IMR-90 (cell line): ENCODE measurements around the gene GRIN2A. TPM values are rescaled to one million over a fixed set of nuclear protein-coding genes. Genes with fewer than 3 reads are reported as not detected.

ENCODE experiments used
- ATAC-seq: fragments of 200-7000 bp; cut with Tn5 transposase; 2 replicates; pipeline ENCODE4 v1.9.1; 2020; ENCODE audit warnings: low read depth, mild to moderate bottlenecking, moderate library complexity
- BruUV-seq: library from RNA; stranded (reverse); fragments of 400-500 nt; replicated peaks from 2 replicates; lab custom pipeline; 2021; lab: Mats Ljungman, UMichigan
- CTCF ChIA-PET: fragments of 300-600 bp; formaldehyde crosslinking; extraction: SDS; loops from one replicate; lab custom pipeline; 2021; ENCODE audit warnings: antibody characterized with exemption; lab: Yijun Ruan, JAX
- POLR2A ChIA-PET: fragments of 300-600 bp; sonication (Branson Sonifier 250); formaldehyde crosslinking; loops from one replicate; lab custom pipeline; 2022; ENCODE audit warnings: antibody characterized with exemption; ENCODE audit not compliant: unreplicated experiment; lab: Charles Lee
- DNase-seq: peaks from one replicate; pipeline ENCODE4 v3.0.0; 2013
- H2AFZ ChIP-seq: replicated peaks from 2 replicates; pipeline ENCODE3; 2013; ENCODE audit warnings: low read length, mild to moderate bottlenecking; ENCODE audit not compliant: poor library complexity
- H2AK5ac ChIP-seq: 2 replicates; pipeline ENCODE4 v1.6.1; 2013; ENCODE audit warnings: low read depth, low read length, inconsistent platforms
- H2AK9ac ChIP-seq: replicated peaks from 2 replicates; pipeline ENCODE3; 2013; ENCODE audit warnings: mild to moderate bottlenecking, low read depth, low read length, moderate library complexity; ENCODE audit not compliant: poor library complexity
- H2BK120ac ChIP-seq: 2 replicates; pipeline ENCODE4 v1.6.1; 2013; ENCODE audit warnings: low read depth, low read length, inconsistent platforms
- H2BK15ac ChIP-seq: 3 replicates; pipeline ENCODE4 v1.6.1; 2013; ENCODE audit warnings: low read depth, low read length, inconsistent platforms
- H2BK20ac ChIP-seq: 2 replicates; pipeline ENCODE4 v1.6.1; 2013; ENCODE audit warnings: low read depth, mild to moderate bottlenecking, inconsistent platforms, low read length, moderate library complexity
- H2BK5ac ChIP-seq: 2 replicates; pipeline ENCODE4 v1.6.1; 2013; ENCODE audit warnings: mild to moderate bottlenecking, low read depth, low read length, inconsistent platforms; ENCODE audit not compliant: poor library complexity, severe bottlenecking
- H3K14ac ChIP-seq: replicated peaks from 2 replicates; pipeline ENCODE4 v1.6.1; 2013; ENCODE audit warnings: low read depth, low read length, inconsistent platforms
- H3K18ac ChIP-seq: 2 replicates; pipeline ENCODE4 v1.6.1; 2013; ENCODE audit warnings: low read depth, low read length, control low read depth
- H3K23ac ChIP-seq: 2 replicates; pipeline ENCODE4 v1.6.1; 2013; ENCODE audit warnings: low read depth, low read length, inconsistent platforms
- H3K27ac ChIP-seq: 2 replicates; pipeline ENCODE4 v1.5.1; 2013; ENCODE audit warnings: mild to moderate bottlenecking, control low read depth, low read length; ENCODE audit not compliant: insufficient read depth
- H3K27me3 ChIP-seq: 2 replicates; pipeline ENCODE4 v1.6.1; 2013; ENCODE audit warnings: low read length; ENCODE audit not compliant: control insufficient read depth, insufficient read depth
- H3K36me3 ChIP-seq: 2 replicates; pipeline ENCODE4 v1.6.1; 2013; ENCODE audit warnings: low read length, mixed read lengths; ENCODE audit not compliant: control insufficient read depth, insufficient read depth
- H3K4ac ChIP-seq: 2 replicates; pipeline ENCODE4 v1.6.1; 2013; ENCODE audit warnings: low read depth, low read length, inconsistent platforms
- H3K4me1 ChIP-seq: 2 replicates; pipeline ENCODE4 v1.6.1; 2013; ENCODE audit warnings: low read length, mixed read lengths; ENCODE audit not compliant: control insufficient read depth, insufficient read depth
- H3K4me2 ChIP-seq: 2 replicates; pipeline ENCODE4 v1.6.1; 2013; ENCODE audit warnings: low read depth, mild to moderate bottlenecking, control low read depth, low read length, moderate library complexity
- H3K4me3 ChIP-seq: 2 replicates; pipeline ENCODE4 v1.5.1; 2013; ENCODE audit warnings: low read depth, mild to moderate bottlenecking, control low read depth, low read length, moderate library complexity; ENCODE audit not compliant: insufficient read depth
- H3K56ac ChIP-seq: 2 replicates; pipeline ENCODE4 v1.6.1; 2013; ENCODE audit warnings: low read length, inconsistent platforms; ENCODE audit not compliant: insufficient read depth; ENCODE audit errors: extremely low read depth
- H3K79me1 ChIP-seq, 2 experiments: 2 replicates each; pipeline ENCODE4 v1.6.1; 2013; ENCODE audit warnings: low read length in 2 of 2, inconsistent platforms in 1 of 2, low read depth in 1 of 2
- H3K9ac ChIP-seq: 2 replicates; pipeline ENCODE4 v1.6.1; 2013; ENCODE audit warnings: low read depth, low read length, control low read depth
- H3K9me1 ChIP-seq: 2 replicates; pipeline ENCODE4 v1.6.1; 2013; ENCODE audit warnings: low read length, inconsistent platforms; ENCODE audit not compliant: insufficient read depth
- H3K9me3 ChIP-seq: 2 replicates; pipeline ENCODE4 v1.6.1; 2013; ENCODE audit warnings: low read length; ENCODE audit not compliant: control insufficient read depth, insufficient read depth
- H4K20me1 ChIP-seq: 2 replicates; pipeline ENCODE4 v1.6.1; 2013; ENCODE audit warnings: low read length, inconsistent platforms; ENCODE audit not compliant: insufficient read depth
- H4K5ac ChIP-seq: 2 replicates; pipeline ENCODE4 v1.6.1; 2013; ENCODE audit warnings: mild to moderate bottlenecking, low read depth, low read length, control low read depth
- H4K8ac ChIP-seq, 2 experiments: 2 replicates each; pipeline ENCODE4 v1.6.1; 2013; ENCODE audit warnings: low read depth in 2 of 2, low read length in 2 of 2, control low read depth in 1 of 2, inconsistent platforms in 1 of 2
- H4K91ac ChIP-seq: 2 replicates; pipeline ENCODE4 v1.6.1; 2013; ENCODE audit warnings: low read depth, low read length, inconsistent platforms; ENCODE audit not compliant: insufficient read depth
- BHLHE40 ChIP-seq: fragments of 150-350 bp; IDR thresholded peaks from 2 replicates; pipeline ENCODE4 v1.6.1; 2016; ENCODE audit warnings: mild to moderate bottlenecking, low read depth, low read length
- CEBPB ChIP-seq: IDR thresholded peaks from 2 replicates; pipeline ENCODE4 v1.6.1; 2012; ENCODE audit warnings: low read depth, low read length, improper control_type of control experiment
- CHD1 ChIP-seq: IDR thresholded peaks from 2 replicates; pipeline ENCODE4 v1.6.1; 2012; ENCODE audit warnings: low read depth, low read length, improper control_type of control experiment
- FOS ChIP-seq: fragments of 150-350 bp; IDR thresholded peaks from 2 replicates; pipeline ENCODE4 v1.6.1; 2016; ENCODE audit warnings: low read depth, low read length
- MAZ ChIP-seq: IDR thresholded peaks from 2 replicates; pipeline ENCODE4 v1.6.1; 2012; ENCODE audit warnings: low read depth, mild to moderate bottlenecking, low read length, improper control_type of control experiment, moderate library complexity, borderline replicate concordance
- POLR2A ChIP-seq: IDR thresholded peaks from 2 replicates; pipeline ENCODE4 v1.6.1; 2012; ENCODE audit warnings: mild to moderate bottlenecking, low read depth, low read length
- RCOR1 ChIP-seq: IDR thresholded peaks from 2 replicates; pipeline ENCODE4 v1.6.1; 2012; ENCODE audit warnings: mild to moderate bottlenecking, low read length, improper control_type of control experiment; ENCODE audit not compliant: insufficient replicate concordance
- WGBS, 2 experiments: methylation state at CpG; one replicate each; pipeline versions ENCODE4 v1.1.5 to v1.1.7; 2013; ENCODE audit warnings: missing lambda C conversion rate in 2 of 2; ENCODE audit not compliant: insufficient read length in 1 of 2; ENCODE audit errors: extremely low coverage in 2 of 2; 5-methylcytosine and 5-hydroxymethylcytosine counted together
- dilution Hi-C: fragments of 300-500 bp; cut with HindIII; formaldehyde crosslinking; loops from one replicate; pipeline ENCODE4 v1.14.3; 2018; ENCODE audit warnings: low sequenced_read_pairs; ENCODE audit not compliant: unreplicated experiment
- in situ Hi-C: fragments of 300-500 bp; cut with MboI; formaldehyde crosslinking; loops from 3 replicates; pipeline ENCODE4 v1.14.3; 2019; ENCODE audit warnings: low sequenced_read_pairs, inconsistent platforms, mixed read lengths
- intact Hi-C: fragments of 100-400 bp; cut with micrococcal nuclease; formaldehyde crosslinking; loops from 2 replicates; pipeline ENCODE4 v1.10.0; 2022
- polyA plus RNA-seq, 3 experiments: library from polyadenylated mRNA; depleted of rRNA; stranded (reverse); fragments of >200 nt; gene quantifications; 2 replicates each; pipeline ENCODE4 v1.2.3, GENCODE V29; 2012; ENCODE audit warnings: low replicate concordance in 1 of 3
- total RNA-seq: library from RNA; depleted of rRNA; stranded (reverse); fragments of >200 nt; gene quantifications from 2 replicates; pipeline ENCODE4 v1.2.3, GENCODE V29; 2012

GRIN2A gene
- total and polyA plus RNA-seq, 2 of the 4 experiments (the other 2 are of a cell fraction) = under 0.01 TPM; not detected in 1

GRCh38 chr16:10128397-10129258, 53.6 kb downstream of the GRIN2A start:
- H4K8ac ChIP-seq = no peak overlapping the region
- no peak overlapping the region for H3K18ac ChIP-seq
- H4K5ac ChIP-seq = no peak overlapping the region
- WGBS, 2 experiments = no CpG with 5 or more reads among the region's 9 CpGs
- no peak overlapping the region for H3K23ac ChIP-seq
- in situ Hi-C loops (no loop called here), dilution Hi-C loops (no loop called here), intact Hi-C loops (no loop called here)
- no peak overlapping the region for H3K4me2 ChIP-seq
- no peaks in the 10 kb centered on the region for H3K9me1 ChIP-seq
- H3K27ac ChIP-seq = no peak overlapping the region
- no peak overlapping the region for H3K4me3 ChIP-seq
- ChIA-PET CTCF (no interaction called here), POLR2A (no interaction called here)
- H2BK5ac ChIP-seq = no peak overlapping the region
- peaks cover 15% of the 10 kb centered on the region for H3K9me3 ChIP-seq
- H2BK15ac ChIP-seq = no peak overlapping the region
- BruUV-seq = no TSS peak
- no peak overlapping the region for H4K91ac ChIP-seq
- no peak overlapping the region for H2BK20ac ChIP-seq
- H4K20me1 ChIP-seq = no peaks in the 10 kb centered on the region
- no peaks in the 10 kb centered on the region for H3K79me1 ChIP-seq
- H2AFZ ChIP-seq = no peak overlapping the region
- DNase-seq (no peak), ATAC-seq (no peak)
- no peak overlapping the region for H3K56ac ChIP-seq
- H2BK120ac ChIP-seq = no peak overlapping the region
- H3K14ac ChIP-seq = no peak overlapping the region
- H3K4ac ChIP-seq = no peak overlapping the region
- H3K27me3 ChIP-seq = no peaks in the 10 kb centered on the region
- H2AK9ac ChIP-seq = no peak overlapping the region
- H3K4me1 ChIP-seq = no peaks in the 10 kb centered on the region
- H2AK5ac ChIP-seq = no peak overlapping the region
- no peak for TF ChIP-seq BHLHE40
- no peak for TF ChIP-seq CHD1
- TF ChIP-seq POLR2A = no peak
- TF ChIP-seq MAZ = no peak
- no peak for TF ChIP-seq CEBPB
- TF ChIP-seq RCOR1 = no peak
- TF ChIP-seq FOS = no peak
- no peak overlapping the region for H3K9ac ChIP-seq
- H3K36me3 ChIP-seq = no peaks in the 10 kb centered on the region
